ENCODE data around the gene SNX15.

GRCh38 chr11:65067446-65067845 is 40.2 kb downstream of the SNX15 start:
- TF ChIP-seq CTCF (conservative IDR thresholded peaks at IDR 0.05; ENCODE audit: low read length) (no peak), EZH2phosphoT487 (IDR thresholded peaks at IDR 0.05; ENCODE audit: borderline replicate concordance) (no peak)

Measured in Loucy (cell line).